DND-41 (cell line): ENCODE measurements around the gene LORICRIN.

Source experiments
- ATAC-seq: fragments of 200-7000 bp; cut with Tn5 transposase; 3 replicates; pipeline ENCODE4 v1.9.1; 2021; ENCODE audit warnings: low read depth; ENCODE audit not compliant: insufficient read depth
- DNase-seq: peaks from one replicate; pipeline ENCODE4 v3.0.0-alpha.2; 2020
- H2AFZ ChIP-seq: 2 replicates; pipeline ENCODE4 v1.6.0; 2012; ENCODE audit warnings: low read depth, low read length
- H3K27ac ChIP-seq: 2 replicates; pipeline ENCODE4 v1.5.1; 2012; ENCODE audit warnings: low read length, inconsistent platforms
- H3K27me3 ChIP-seq: fragments of 200-600 bp; sonication (generic); 2 replicates; pipeline ENCODE4 v1.6.0; 2012; ENCODE audit warnings: low read length, mild to moderate bottlenecking, inconsistent platforms; ENCODE audit not compliant: insufficient read depth, poor library complexity
- H3K36me3 ChIP-seq: 2 replicates; pipeline ENCODE4 v1.5.1; 2012; ENCODE audit warnings: low read length, inconsistent platforms; ENCODE audit not compliant: insufficient read depth
- H3K4me1 ChIP-seq: 2 replicates; pipeline ENCODE4 v1.5.1; 2012; ENCODE audit warnings: mild to moderate bottlenecking, low read length; ENCODE audit not compliant: insufficient read depth
- H3K4me2 ChIP-seq: 2 replicates; pipeline ENCODE4 v1.6.0; 2012; ENCODE audit warnings: mild to moderate bottlenecking, moderate library complexity, low read length, inconsistent platforms; ENCODE audit not compliant: insufficient read depth
- H3K4me3 ChIP-seq, 2 experiments: fragments of 200-600 bp in 1 of 2; shearing (Covaris generic) in 1 of 2; 2 replicates each; pipeline ENCODE4 v1.5.1; 2012 to 2016; ENCODE audit warnings: inconsistent platforms in 2 of 2, low read length in 2 of 2, mild to moderate bottlenecking in 2 of 2, low read depth in 1 of 2, moderate library complexity in 1 of 2
- H3K79me2 ChIP-seq: 2 replicates; pipeline ENCODE4 v1.6.0; 2012; ENCODE audit warnings: low read length, inconsistent platforms; ENCODE audit not compliant: insufficient read depth
- H3K9ac ChIP-seq: 2 replicates; pipeline ENCODE4 v1.6.0; 2012; ENCODE audit warnings: low read depth, mild to moderate bottlenecking, inconsistent platforms, low read length, moderate library complexity
- H3K9me3 ChIP-seq: 2 replicates; pipeline ENCODE4 v1.5.1; 2012; ENCODE audit warnings: low read length, moderate library complexity, mild to moderate bottlenecking, inconsistent platforms; ENCODE audit not compliant: insufficient read depth, severe bottlenecking
- H4K20me1 ChIP-seq: 2 replicates; pipeline ENCODE4 v1.6.0; 2012; ENCODE audit warnings: low read length; ENCODE audit not compliant: insufficient read depth
- CTCF ChIP-seq: IDR thresholded peaks from 2 replicates; pipeline ENCODE4 v1.5.1; 2012; ENCODE audit warnings: borderline replicate concordance, low read length, moderate library complexity, mild to moderate bottlenecking; ENCODE audit not compliant: poor library complexity, severe bottlenecking; ENCODE audit errors: extremely low read depth
- EZH2 ChIP-seq: IDR thresholded peaks from 3 replicates; pipeline ENCODE4 v1.6.1; 2012; ENCODE audit warnings: borderline replicate concordance, low read depth, mild to moderate bottlenecking, moderate library complexity, low read length, inconsistent platforms; ENCODE audit not compliant: severe bottlenecking

Gene LORICRIN

DNA sequence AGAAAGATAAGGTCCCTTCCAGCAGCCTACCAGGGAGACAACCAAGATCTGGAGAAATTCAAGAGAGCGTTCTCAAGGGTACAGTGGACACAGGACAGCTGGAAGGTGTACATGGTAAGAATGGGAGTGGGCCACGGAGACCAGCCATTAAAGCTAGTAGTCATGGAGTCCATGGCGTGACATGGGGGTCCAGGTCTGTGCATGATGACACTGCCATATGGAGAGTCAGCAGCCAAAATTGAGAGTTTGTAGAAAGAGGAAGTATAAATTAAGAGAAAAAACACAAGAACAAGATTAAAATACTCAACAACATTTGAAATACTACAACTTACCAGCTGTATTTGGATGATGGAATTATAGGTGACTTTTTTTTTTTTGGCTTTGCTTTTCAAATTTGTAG is 7.9 kb upstream of the LORICRIN start:
- Histone ChIP-seq H3K9ac (no peak overlapping the region), H3K27me3 (no peaks in the 10 kb centered on the region), H3K4me2 (no peak overlapping the region), H3K4me1 (no peaks in the 10 kb centered on the region), H3K27ac (no peak overlapping the region), H3K4me3 (no peak overlapping the region), H3K36me3 (no peaks in the 10 kb centered on the region), H3K79me2 (no peaks in the 10 kb centered on the region), H4K20me1 (no peaks in the 10 kb centered on the region), H3K9me3 (no peaks in the 10 kb centered on the region), H2AFZ (no peak overlapping the region)
- ATAC-seq (no peak), DNase-seq (no peak)
- TF ChIP-seq EZH2 (no peak), CTCF (no peak)

GRCh38 chr1:153251988-153252387 is 7.5 kb upstream of the LORICRIN start:
- TF ChIP-seq CTCF (no peak), EZH2 (no peak)
- DNase-seq (no peak), ATAC-seq (no peak)
- H3K27ac ChIP-seq, result no peak overlapping the region
- H3K9me3 ChIP-seq, result no peaks in the 10 kb centered on the region
- no peaks in the 10 kb centered on the region for H3K36me3 ChIP-seq
- H3K4me2 ChIP-seq, result no peak overlapping the region
- no peak overlapping the region for H3K9ac ChIP-seq
- no peak overlapping the region for H3K4me3 ChIP-seq
- no peaks in the 10 kb centered on the region for H3K27me3 ChIP-seq
- H3K79me2 ChIP-seq, result no peaks in the 10 kb centered on the region
- H4K20me1 ChIP-seq, result no peaks in the 10 kb centered on the region
- H3K4me1 ChIP-seq, result no peaks in the 10 kb centered on the region
- H2AFZ ChIP-seq, result no peak overlapping the region

- no peak overlapping the region for H3K4me2 ChIP-seq
These were observed 6.4 kb upstream of the LORICRIN start for GRCh38 chr1:153253076-153253475.

More at GRCh38 chr1:153253076-153253475, 6.4 kb upstream of the LORICRIN start:
- H3K27ac ChIP-seq, result no peak overlapping the region
- no peaks in the 10 kb centered on the region for H3K36me3 ChIP-seq
- H4K20me1 ChIP-seq, result no peaks in the 10 kb centered on the region
- H3K79me2 ChIP-seq, result no peaks in the 10 kb centered on the region
- no peaks in the 10 kb centered on the region for H3K9me3 ChIP-seq
- H3K9ac ChIP-seq, result no peak overlapping the region
- no peak overlapping the region for H3K4me3 ChIP-seq
- H2AFZ ChIP-seq, result no peak overlapping the region
- ATAC-seq (no peak), DNase-seq (no peak)
- H3K27me3 ChIP-seq, result no peaks in the 10 kb centered on the region
- no peaks in the 10 kb centered on the region for H3K4me1 ChIP-seq
- TF ChIP-seq EZH2 (no peak), CTCF (no peak)
